A549 (cell line): ENCODE data around the gene OIP5. TPM values are rescaled to one million over a fixed set of nuclear protein-coding genes. Genes with fewer than 3 reads are reported as not detected.

Experiments used
- ATAC-seq, 2 experiments: fragments of 200-7000 bp in 1 of 2; fragments of >200 bp in 1 of 2; cut with Nextera tagmentation in 1 of 2; cut with Tn5 transposase in 1 of 2; 3 replicates each; pipeline versions ENCODE4 v1.8.0 to v1.9.1; 2018 to 2020; ENCODE audit warnings: mild to moderate bottlenecking in 1 of 2, moderate library complexity in 1 of 2
- CTCF ChIA-PET: fragments of 300-600 bp; sonication (Branson Sonifier 250); formaldehyde crosslinking; extraction: SDS; loops from one replicate; lab custom pipeline; 2021; ENCODE audit warnings: antibody characterized with exemption, inconsistent platforms; lab: Yijun Ruan, JAX
- POLR2A ChIA-PET: fragments of 350-600 bp; formaldehyde crosslinking; extraction: SDS; loops from one replicate; lab custom pipeline; 2021; ENCODE audit warnings: antibody characterized with exemption, inconsistent platforms; lab: Yijun Ruan, JAX
- DNase-seq, 2 experiments: peaks; one replicate each; pipeline versions ENCODE4 v3.0.0 to v3.0.0-alpha.2; 2011 to 2016; ENCODE audit warnings: low read depth in 1 of 2, low spot score in 1 of 2
- FAIRE-seq: peaks from 2 replicates; lab custom pipeline; 2011; peaks lifted over from hg19 to GRCh38; lab: Jason Lieb, UNC
- H3K27ac ChIP-seq, 2 experiments: fragments of >200 bp; sonication (Bioruptor Twin); formaldehyde crosslinking; 3 replicates each; pipeline ENCODE4 v1.5.1; 2016 to 2017
- H3K4me1 ChIP-seq: fragments of >200 bp; sonication (Bioruptor Twin); formaldehyde crosslinking; 3 replicates; pipeline ENCODE4 v1.6.1; 2016
- H3K4me2 ChIP-seq: fragments of >200 bp; sonication (Bioruptor Twin); formaldehyde crosslinking; 3 replicates; pipeline ENCODE4 v1.6.1; 2016
- H3K4me3 ChIP-seq: fragments of >200 bp; sonication (Bioruptor Twin); formaldehyde crosslinking; 3 replicates; pipeline ENCODE4 v1.5.1; 2016
- H3K9me3 ChIP-seq: fragments of >200 bp; sonication (Bioruptor Twin); formaldehyde crosslinking; 3 replicates; pipeline ENCODE4 v1.6.1; 2016
- BCL3 ChIP-seq: fragments of >200 bp; sonication (Bioruptor Twin); formaldehyde crosslinking; IDR thresholded peaks from 3 replicates; pipeline ENCODE4 v1.6.1; 2016
- BHLHE40 ChIP-seq: IDR thresholded peaks from 2 replicates; pipeline ENCODE4 v1.6.1; 2012; ENCODE audit warnings: low read depth, low read length, inconsistent platforms
- CBX2 ChIP-seq: fragments of 200-600 bp; sonication (generic); IDR thresholded peaks from 2 replicates; pipeline ENCODE4 v1.6.1; 2016; ENCODE audit warnings: low read depth, mild to moderate bottlenecking, borderline replicate concordance
- CEBPB ChIP-seq, 2 experiments: fragments of >200 bp in 1 of 2; sonication (Bioruptor Twin) in 1 of 2; formaldehyde crosslinking in 1 of 2; IDR thresholded peaks; 2 replicates each; pipeline ENCODE4 v1.6.1; 2012 to 2016
- EHF ChIP-seq: fragments of 250-450 bp; sonication (Bioruptor Pico); IDR thresholded peaks from 2 replicates; pipeline ENCODE4 v1.5.0; 2020; ENCODE audit warnings: mild to moderate bottlenecking
- EHMT2 ChIP-seq: fragments of 200-600 bp; sonication (generic); IDR thresholded peaks from 2 replicates; pipeline ENCODE4 v1.6.1; 2016; ENCODE audit warnings: antibody characterized with exemption, low read depth, mild to moderate bottlenecking, moderate library complexity
- ELK1 ChIP-seq: fragments of 150-350 bp; IDR thresholded peaks from 2 replicates; pipeline ENCODE4 v1.6.1; 2014; ENCODE audit warnings: low read depth, mild to moderate bottlenecking, low read length
- GATA3 ChIP-seq: IDR thresholded peaks from 2 replicates; pipeline ENCODE4 v1.6.1; 2012; ENCODE audit warnings: borderline replicate concordance
- HMGXB4 ChIP-seq: fragments of 250-450 bp; sonication (Bioruptor Pico); IDR thresholded peaks from 2 replicates; pipeline ENCODE4 v1.5.0; 2021; ENCODE audit warnings: mild to moderate bottlenecking, moderate library complexity, borderline replicate concordance
- JUN ChIP-seq, 2 experiments: fragments of >200 bp; sonication (Bioruptor Twin); formaldehyde crosslinking; IDR thresholded peaks; 2 replicates in 1 of 2; 3 replicates in 1 of 2; pipeline ENCODE4 v1.6.1; 2016 to 2017
- MYC ChIP-seq: IDR thresholded peaks from 2 replicates; pipeline ENCODE4 v1.6.1; 2012; ENCODE audit warnings: mild to moderate bottlenecking, inconsistent platforms, low read length, improper control_type of control experiment, borderline replicate concordance
- NPAS2 ChIP-seq: fragments of 250-450 bp; sonication (Bioruptor Pico); IDR thresholded peaks from 2 replicates; pipeline ENCODE4 v1.8.0; 2022; ENCODE audit warnings: mild to moderate bottlenecking, moderate library complexity, borderline replicate concordance
- POLR2AphosphoS2 ChIP-seq: conservative IDR thresholded peaks from 2 replicates; pipeline ENCODE4 v1.6.1; 2012; ENCODE audit warnings: low read length, improper control_type of control experiment, inconsistent platforms
- RAD21 ChIP-seq, 2 experiments: fragments of >200 bp in 1 of 2; sonication (Bioruptor Twin) in 1 of 2; formaldehyde crosslinking in 1 of 2; IDR thresholded peaks in 1 of 2; conservative IDR thresholded peaks in 1 of 2; 2 replicates in 1 of 2; 3 replicates in 1 of 2; pipeline ENCODE4 v1.6.1; 2012 to 2018; ENCODE audit warnings: inconsistent platforms in 1 of 2
- RCOR1 ChIP-seq: fragments of 150-350 bp; IDR thresholded peaks from 2 replicates; pipeline ENCODE4 v1.6.1; 2014; ENCODE audit warnings: antibody characterized with exemption, low read length, low read depth
- SMC3 ChIP-seq: fragments of >200 bp; sonication (Bioruptor Twin); formaldehyde crosslinking; IDR thresholded peaks from 3 replicates; pipeline ENCODE4 v1.6.1; 2018; ENCODE audit warnings: inconsistent platforms
- TFCP2L1 ChIP-seq: fragments of 250-450 bp; sonication (Bioruptor Pico); IDR thresholded peaks from 2 replicates; pipeline ENCODE4 v1.5.0; 2021; ENCODE audit warnings: mild to moderate bottlenecking
- ZC3H11A ChIP-seq: fragments of 450-650 bp; IDR thresholded peaks from 2 replicates; pipeline ENCODE4 v1.6.1; 2014; ENCODE audit warnings: antibody characterized with exemption, mild to moderate bottlenecking
- WGBS: methylation state at CpG from one replicate; pipeline ENCODE4 v1.1.6; 2017; ENCODE audit errors: missing lambda C conversion rate; 5-methylcytosine and 5-hydroxymethylcytosine counted together
- polyA plus RNA-seq, 4 experiments: library from polyadenylated mRNA; depleted of rRNA in 3 of 4; stranded (reverse); fragments of >200 nt; fragmentation: RNase III in 1 of 4; extraction: RNeasy Plus Mini Kit Qiagen cat#74134 plus additional on column Dnase treatment in 1 of 4; gene quantifications; 2 replicates in 3 of 4; 3 replicates in 1 of 4; pipeline ENCODE4 v1.2.3, GENCODE V29; 2011 to 2017
- TF ChIP-seq, protein P1 (sequence below): fragments of 200-600 bp; sonication (generic); IDR thresholded peaks from 2 replicates; pipeline ENCODE4 v1.6.1; 2016; ENCODE audit warnings: antibody characterized with exemption, mild to moderate bottlenecking, moderate library complexity
- TF ChIP-seq, protein P2 (sequence below): IDR thresholded peaks from 2 replicates; pipeline ENCODE4 v1.6.1; 2012; ENCODE audit warnings: low read depth, borderline replicate concordance
- TF ChIP-seq, protein P3 (sequence below): IDR thresholded peaks from 2 replicates; pipeline ENCODE4 v1.6.1; 2012

The OIP5 gene
- polyA plus RNA-seq, 2 of the 4 experiments (the other 2 are of a cell fraction): 21.7 to 31.4 TPM

DNA sequence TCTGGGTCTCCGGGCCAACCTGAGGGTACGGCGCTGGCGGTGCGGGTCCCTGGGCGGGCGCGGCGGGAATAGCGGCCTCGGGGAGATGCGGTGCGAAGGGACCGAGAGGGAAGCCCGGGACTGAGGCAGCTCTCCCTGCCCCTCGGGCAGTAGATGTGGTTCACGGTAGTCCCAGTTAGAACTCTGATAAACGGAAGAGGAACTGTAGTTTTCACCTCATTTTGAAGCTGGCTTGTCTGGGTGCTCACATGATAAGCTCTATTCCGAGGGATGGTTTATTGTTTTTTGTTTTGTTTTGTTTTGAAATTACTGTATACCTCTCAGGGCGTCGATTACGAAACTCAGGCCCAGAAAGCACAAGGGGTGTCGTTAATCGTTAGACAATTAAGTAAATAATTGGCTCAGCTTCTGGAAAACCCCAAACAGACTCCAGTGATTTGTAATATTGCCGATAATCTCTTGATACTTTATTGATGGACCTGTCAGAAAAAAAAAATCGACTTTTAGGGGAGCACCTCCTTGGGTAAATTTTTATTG lies 703 bp upstream of the OIP5 start:
- Histone ChIP-seq H3K9me3 (no peaks in the 10 kb centered on the region), H3K4me3 (peak overlapping the region; percentile 57), H3K27ac (peak overlapping the region; percentile 75 to 91), H3K4me1 (peaks cover 21% of the 10 kb centered on the region), H3K4me2 (peak overlapping the region; percentile 88)
- 1% methylated on average over 14 of the region's 26 CpGs for WGBS
- ChIA-PET POLR2A (interaction anchor here (1.0 to 1.4 kb wide), 3 partner anchors 17 to 94 kb away, joined by 3 to 4 read pairs (median 3); no protein-coding TSS in a partner anchor), CTCF (interaction anchor here (0.8 to 1.5 kb wide), 14 partner anchors 11 to 392 kb away, joined by 3 to 5 read pairs (median 4); partner anchors contain the start of genes CHP1 and EXD1)
- no peak for FAIRE-seq
- TF ChIP-seq CEBPB (IDR thresholded peaks at IDR 0.05) (peak; percentile 54 to 89; a peak in 3 of 4 replicates), ZC3H11A (no peak)
- peak; percentile 66 to 77 for ATAC-seq
- peak in 1 of 2 experiments; percentile 42 for DNase-seq

- FAIRE-seq: no peak
- 1% methylated on average over 11 of the region's 14 CpGs for WGBS
- TF ChIP-seq EHF (CRISPR knock-in tag) (no peak), POLR2AphosphoS2 (no peak), BCL3 (no peak), RAD21 (conservative IDR thresholded peaks at IDR 0.05 in 1 of 2, IDR thresholded peaks at IDR 0.05 in 1 of 2) (peak in 1 of 2 experiments; percentile 44; a peak in 2 of 5 replicates), BHLHE40 (no peak), SMC3 (peak; percentile 48; the same call in 1 of the 3 replicates), TFCP2L1 (CRISPR knock-in tag) (no peak)
- TF ChIP-seq, protein P1, sequence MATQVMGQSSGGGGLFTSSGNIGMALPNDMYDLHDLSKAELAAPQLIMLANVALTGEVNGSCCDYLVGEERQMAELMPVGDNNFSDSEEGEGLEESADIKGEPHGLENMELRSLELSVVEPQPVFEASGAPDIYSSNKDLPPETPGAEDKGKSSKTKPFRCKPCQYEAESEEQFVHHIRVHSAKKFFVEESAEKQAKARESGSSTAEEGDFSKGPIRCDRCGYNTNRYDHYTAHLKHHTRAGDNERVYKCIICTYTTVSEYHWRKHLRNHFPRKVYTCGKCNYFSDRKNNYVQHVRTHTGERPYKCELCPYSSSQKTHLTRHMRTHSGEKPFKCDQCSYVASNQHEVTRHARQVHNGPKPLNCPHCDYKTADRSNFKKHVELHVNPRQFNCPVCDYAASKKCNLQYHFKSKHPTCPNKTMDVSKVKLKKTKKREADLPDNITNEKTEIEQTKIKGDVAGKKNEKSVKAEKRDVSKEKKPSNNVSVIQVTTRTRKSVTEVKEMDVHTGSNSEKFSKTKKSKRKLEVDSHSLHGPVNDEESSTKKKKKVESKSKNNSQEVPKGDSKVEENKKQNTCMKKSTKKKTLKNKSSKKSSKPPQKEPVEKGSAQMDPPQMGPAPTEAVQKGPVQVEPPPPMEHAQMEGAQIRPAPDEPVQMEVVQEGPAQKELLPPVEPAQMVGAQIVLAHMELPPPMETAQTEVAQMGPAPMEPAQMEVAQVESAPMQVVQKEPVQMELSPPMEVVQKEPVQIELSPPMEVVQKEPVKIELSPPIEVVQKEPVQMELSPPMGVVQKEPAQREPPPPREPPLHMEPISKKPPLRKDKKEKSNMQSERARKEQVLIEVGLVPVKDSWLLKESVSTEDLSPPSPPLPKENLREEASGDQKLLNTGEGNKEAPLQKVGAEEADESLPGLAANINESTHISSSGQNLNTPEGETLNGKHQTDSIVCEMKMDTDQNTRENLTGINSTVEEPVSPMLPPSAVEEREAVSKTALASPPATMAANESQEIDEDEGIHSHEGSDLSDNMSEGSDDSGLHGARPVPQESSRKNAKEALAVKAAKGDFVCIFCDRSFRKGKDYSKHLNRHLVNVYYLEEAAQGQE: no peak
- TF ChIP-seq, all 56 proteins: peak for 2
- CTCF ChIA-PET: interaction anchor here (0.8 to 1.2 kb wide), 6 partner anchors 15 to 428 kb away, joined by 3 to 4 read pairs (median 4); no protein-coding TSS in a partner anchor
- ATAC-seq (peak in 1 of 2 experiments; percentile 79; a peak in 2 of 6 replicates), DNase-seq (peak in 1 of 2 experiments; percentile 40)
- POLR2A ChIA-PET: interaction anchor here (0.6 to 1.4 kb wide), 7 partner anchors 8 to 100 kb away, joined by 3 to 4 read pairs (median 3); no protein-coding TSS in a partner anchor
- Histone ChIP-seq H3K27ac (peak overlapping the region; percentile 88 to 93), H3K9me3 (no peaks in the 10 kb centered on the region), H3K4me1 (peaks cover 12% of the 10 kb centered on the region), H3K4me2 (peak overlapping the region; percentile 89), H3K4me3 (peak overlapping the region; percentile 90)
These were observed 578 bp downstream of the OIP5 start for GRCh38 chr15:41331833-41332193.

DNA sequence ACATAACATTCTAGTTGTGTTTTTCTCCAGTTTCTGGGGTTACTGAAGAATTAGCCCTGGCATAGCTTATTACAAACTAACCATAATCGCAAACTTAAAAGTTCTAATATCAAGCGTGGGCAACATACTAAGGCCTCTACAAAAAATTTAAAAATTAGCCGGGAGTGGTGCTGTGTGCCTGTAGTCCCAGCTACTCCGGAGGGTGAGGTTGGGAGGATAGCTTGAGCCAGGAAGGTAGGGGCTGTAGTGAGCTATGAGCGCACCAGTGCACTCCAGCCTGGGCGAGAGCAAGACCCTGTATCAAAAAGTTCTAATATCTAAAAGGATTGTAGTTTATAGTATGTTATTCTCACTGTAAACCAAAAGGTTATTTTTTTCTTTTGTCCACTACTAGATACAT lies 1.1 kb downstream of the OIP5 start:
- no peaks in the 10 kb centered on the region for H3K9me3 ChIP-seq
- WGBS: 75% methylated on average over 6 of the region's 6 CpGs
- POLR2A ChIA-PET: no interaction called here
- ATAC-seq (no peak), DNase-seq (no peak), FAIRE-seq (no peak)
- CTCF ChIA-PET: interaction anchor here (0.7 to 1.2 kb wide), 6 partner anchors 21 to 427 kb away, joined by 3 to 5 read pairs (median 3); no protein-coding TSS in a partner anchor
- H3K4me1 ChIP-seq: peaks cover 12% of the 10 kb centered on the region
- H3K4me3 ChIP-seq: peak overlapping the region; percentile 90
- peak overlapping the region; percentile 88 to 93 for H3K27ac ChIP-seq
- peak overlapping the region; percentile 89 for H3K4me2 ChIP-seq
- TF ChIP-seq, protein P2, sequence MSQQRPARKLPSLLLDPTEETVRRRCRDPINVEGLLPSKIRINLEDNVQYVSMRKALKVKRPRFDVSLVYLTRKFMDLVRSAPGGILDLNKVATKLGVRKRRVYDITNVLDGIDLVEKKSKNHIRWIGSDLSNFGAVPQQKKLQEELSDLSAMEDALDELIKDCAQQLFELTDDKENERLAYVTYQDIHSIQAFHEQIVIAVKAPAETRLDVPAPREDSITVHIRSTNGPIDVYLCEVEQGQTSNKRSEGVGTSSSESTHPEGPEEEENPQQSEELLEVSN: no peak
- TF ChIP-seq HMGXB4: no peak
- TF ChIP-seq EHF (CRISPR knock-in tag): no peak
- TF ChIP-seq NPAS2 (CRISPR knock-in tag): no peak
- TF ChIP-seq, protein P3, sequence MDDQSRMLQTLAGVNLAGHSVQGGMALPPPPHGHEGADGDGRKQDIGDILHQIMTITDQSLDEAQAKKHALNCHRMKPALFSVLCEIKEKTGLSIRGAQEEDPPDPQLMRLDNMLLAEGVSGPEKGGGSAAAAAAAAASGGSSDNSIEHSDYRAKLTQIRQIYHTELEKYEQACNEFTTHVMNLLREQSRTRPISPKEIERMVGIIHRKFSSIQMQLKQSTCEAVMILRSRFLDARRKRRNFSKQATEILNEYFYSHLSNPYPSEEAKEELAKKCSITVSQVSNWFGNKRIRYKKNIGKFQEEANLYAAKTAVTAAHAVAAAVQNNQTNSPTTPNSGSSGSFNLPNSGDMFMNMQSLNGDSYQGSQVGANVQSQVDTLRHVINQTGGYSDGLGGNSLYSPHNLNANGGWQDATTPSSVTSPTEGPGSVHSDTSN: no peak
- TF ChIP-seq EHMT2: no peak
- TF ChIP-seq MYC: no peak
- TF ChIP-seq CBX2: no peak
- no peak for TF ChIP-seq BHLHE40
- TF ChIP-seq RCOR1: no peak
- no peak for TF ChIP-seq ELK1
- TF ChIP-seq JUN (IDR thresholded peaks at IDR 0.05): no peak
- no peak for TF ChIP-seq SMC3
- no peak for TF ChIP-seq GATA3
